HepG2 (cell line): ENCODE measurements around the gene SAMM50.

ENCODE experiments used
- ADNP ChIP-seq: sonication (generic); formaldehyde crosslinking; IDR thresholded peaks from 2 replicates; pipeline ENCODE4 v1.4.0; 2020; ENCODE audit warnings: missing genetic modification reagents
- CEBPB ChIP-seq: IDR thresholded peaks from 2 replicates; pipeline ENCODE4 v1.6.1; 2011; ENCODE audit warnings: low read depth, low read length, improper control_type of control experiment, borderline replicate concordance
- CTCF ChIP-seq: sonication (generic); formaldehyde crosslinking; IDR thresholded peaks from 2 replicates; pipeline ENCODE4 v1.5.0; 2020; ENCODE audit warnings: mild to moderate bottlenecking, missing genetic modification reagents, moderate library complexity
- FOXJ3 ChIP-seq: sonication (generic); formaldehyde crosslinking; IDR thresholded peaks from 2 replicates; pipeline ENCODE4 v1.4.0; 2020; ENCODE audit warnings: missing genetic modification reagents, mild to moderate bottlenecking, borderline replicate concordance
- HOXA7 ChIP-seq: sonication (generic); formaldehyde crosslinking; IDR thresholded peaks from 2 replicates; pipeline ENCODE4 v1.8.1; 2022; ENCODE audit warnings: mild to moderate bottlenecking, missing genetic modification reagents, moderate library complexity
- NFYB ChIP-seq: sonication (generic); formaldehyde crosslinking; IDR thresholded peaks from 2 replicates; pipeline ENCODE4 v1.4.0; 2020; ENCODE audit warnings: missing genetic modification reagents
- PRPF4 ChIP-seq: fragments of 200-400 bp; formaldehyde crosslinking; IDR thresholded peaks from 2 replicates; pipeline ENCODE4 v1.6.1; 2016; ENCODE audit warnings: low read length, low read depth; ENCODE audit not compliant: poor library complexity, severe bottlenecking
- TBL1XR1 ChIP-seq: fragments of 150-350 bp; IDR thresholded peaks from 2 replicates; pipeline ENCODE4 v1.6.1; 2014; ENCODE audit warnings: borderline replicate concordance, low read length; ENCODE audit not compliant: partially characterized antibody
- ZMAT5 ChIP-seq: sonication (generic); formaldehyde crosslinking; IDR thresholded peaks from 2 replicates; pipeline ENCODE4 v1.5.0; 2020; ENCODE audit warnings: mild to moderate bottlenecking, low read depth, missing genetic modification reagents, borderline replicate concordance
- ZNF83 ChIP-seq: sonication (generic); formaldehyde crosslinking; IDR thresholded peaks from 2 replicates; pipeline ENCODE4 v1.4.0; 2020; ENCODE audit warnings: missing genetic modification reagents, mild to moderate bottlenecking, borderline replicate concordance

- TF ChIP-seq TBL1XR1 (no peak), HOXA7 (CRISPR knock-in tag) (no peak), ZMAT5 (CRISPR knock-in tag) (no peak), ZNF83 (CRISPR knock-in tag) (no peak), CEBPB (no peak), ADNP (no peak), PRPF4 (no peak), CTCF (no peak), FOXJ3 (no peak), NFYB (CRISPR knock-in tag) (no peak)
Measured at GRCh38 chr22:43972931-43973462, 17.8 kb downstream of the SAMM50 start.
